DMS53 treated with DMSO at 0.1 percent for 48 hours (cell line): ENCODE results near the gene INSC.

ENCODE experiments used
- DNase-seq: peaks from one replicate; lab custom pipeline; 2025; ENCODE audit not compliant: unreplicated experiment; lab: John Stamatoyannopoulos, UW

Gene INSC

DNA sequence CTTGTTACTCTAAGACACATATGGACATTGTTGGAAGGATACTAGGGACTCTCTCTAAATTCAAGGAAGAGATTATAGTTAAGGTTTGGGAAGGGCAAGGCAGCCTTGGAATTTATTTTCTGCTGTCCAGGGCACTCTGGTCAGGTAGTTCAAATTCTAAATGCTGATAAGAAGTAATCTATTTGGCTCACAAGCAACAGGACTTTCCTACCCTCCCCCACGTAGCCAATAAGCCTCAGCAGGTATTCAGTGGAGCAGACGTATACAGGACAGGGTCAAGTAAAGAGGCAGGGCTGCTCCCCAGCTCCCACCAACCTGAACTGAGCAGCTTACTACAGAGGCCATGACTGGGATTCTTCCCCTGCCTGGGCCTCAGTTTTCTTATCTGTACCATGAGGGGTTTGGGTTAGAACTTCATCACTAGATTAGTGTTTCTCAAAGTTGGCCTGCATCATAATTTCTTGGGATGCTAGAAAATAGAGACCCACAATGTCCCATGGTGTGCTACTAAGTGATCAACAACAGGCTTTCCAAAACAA is 6.1 kb upstream of the INSC start:
- no peak for DNase-seq

- no peak for DNase-seq
These were observed 5.1 kb upstream of the INSC start for GRCh38 chr11:15109602-15110001.

DNA sequence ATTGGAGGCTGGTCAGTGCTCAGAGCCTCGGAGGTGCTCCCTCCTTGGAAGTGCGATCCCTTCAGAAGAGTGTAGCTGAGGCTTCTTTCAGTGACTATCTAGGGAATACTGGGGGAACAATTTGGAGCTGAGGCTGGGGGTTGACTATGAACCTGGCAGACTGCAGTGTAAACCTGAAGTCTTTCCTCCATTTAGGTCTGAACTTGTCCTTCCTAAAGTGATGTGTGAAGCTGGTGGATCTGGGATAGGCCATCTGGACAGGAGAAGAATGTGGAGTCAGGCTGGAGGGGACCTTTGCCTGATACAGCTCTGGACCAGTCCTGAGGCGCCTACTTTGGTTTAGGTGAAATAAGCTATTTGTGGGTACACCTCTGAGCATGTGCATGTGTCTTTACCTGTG is 3.5 kb upstream of the INSC start:
- no peak for DNase-seq

GRCh38 chr11:15112131-15112541 is 2.6 kb upstream of the INSC start:
- DNase-seq = no peak

- no peak for DNase-seq
These were observed 1.3 kb upstream of the INSC start for GRCh38 chr11:15113381-15113780.

DNA sequence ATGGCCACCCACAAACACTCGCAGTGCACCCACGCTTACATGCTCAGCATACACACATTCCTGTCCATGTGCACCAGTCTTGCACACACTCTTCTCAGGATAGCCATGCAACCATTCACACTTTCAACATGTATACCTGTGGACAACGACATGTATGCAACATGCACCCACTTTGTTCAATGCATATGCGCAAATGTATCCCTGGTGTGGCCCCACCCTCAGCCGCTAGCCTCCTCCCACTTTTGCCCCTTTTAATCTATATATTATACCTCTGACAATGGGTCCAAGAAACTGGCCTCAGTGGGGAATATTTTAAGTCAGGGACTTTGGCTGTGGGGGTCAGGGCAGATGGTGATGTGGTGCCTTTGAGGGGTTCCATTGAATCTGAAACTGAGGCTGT is 963 bp downstream of the INSC start:
- DNase-seq = no peak

- DNase-seq = no peak
These were observed 3.0 kb downstream of the INSC start for GRCh38 chr11:15117751-15118150.

- no peak for DNase-seq
These were observed 3.7 kb downstream of the INSC start for GRCh38 chr11:15118431-15118830.

DNA sequence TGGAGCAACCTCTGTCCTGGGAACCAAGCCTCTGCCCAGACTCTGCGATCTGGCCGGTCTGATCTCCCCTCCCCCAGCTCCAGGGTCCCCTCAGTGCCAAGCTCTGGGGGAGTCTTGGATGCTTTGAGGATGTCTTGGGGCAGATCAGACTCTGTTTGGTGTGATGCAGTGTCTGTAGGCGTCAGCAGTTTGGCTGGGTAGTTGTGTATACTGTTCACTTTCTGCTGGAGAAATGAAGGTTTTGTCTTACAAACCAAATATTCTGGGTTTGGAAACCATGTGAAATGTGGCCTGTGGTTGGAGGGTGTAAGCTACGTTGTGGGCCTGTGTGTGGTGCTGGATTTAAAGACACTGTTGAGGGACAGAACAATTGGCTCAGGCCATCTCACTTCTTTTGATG is 4.6 kb downstream of the INSC start:
- no peak for DNase-seq

GRCh38 chr11:15119826-15120225 is 5.1 kb downstream of the INSC start:
- DNase-seq = no peak

GRCh38 chr11:15123849-15124248 is 9.1 kb downstream of the INSC start:
- no peak for DNase-seq

DNA sequence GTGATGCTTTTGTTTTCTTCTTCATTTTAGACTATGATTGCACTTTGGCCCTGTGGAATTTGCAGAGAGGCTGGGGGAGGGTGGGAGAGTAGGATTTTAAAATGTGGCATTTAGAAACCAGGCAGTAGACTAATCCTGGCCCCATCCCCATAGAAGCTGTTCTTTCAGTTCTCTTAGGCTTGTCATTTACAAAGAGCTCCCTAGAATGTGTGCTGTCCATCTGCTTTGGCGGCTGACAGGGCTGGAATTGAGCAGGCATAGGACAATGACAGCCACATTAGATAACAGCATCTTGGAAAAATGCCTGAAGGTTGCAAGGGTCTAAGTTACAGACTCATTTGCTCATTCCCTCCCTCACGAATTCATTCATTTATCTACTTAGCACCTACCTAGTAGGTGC is 9.8 kb downstream of the INSC start:
- DNase-seq = no peak

GRCh38 chr11:15127341-15127740 is 12.6 kb downstream of the INSC start:
- DNase-seq = no peak

DNA sequence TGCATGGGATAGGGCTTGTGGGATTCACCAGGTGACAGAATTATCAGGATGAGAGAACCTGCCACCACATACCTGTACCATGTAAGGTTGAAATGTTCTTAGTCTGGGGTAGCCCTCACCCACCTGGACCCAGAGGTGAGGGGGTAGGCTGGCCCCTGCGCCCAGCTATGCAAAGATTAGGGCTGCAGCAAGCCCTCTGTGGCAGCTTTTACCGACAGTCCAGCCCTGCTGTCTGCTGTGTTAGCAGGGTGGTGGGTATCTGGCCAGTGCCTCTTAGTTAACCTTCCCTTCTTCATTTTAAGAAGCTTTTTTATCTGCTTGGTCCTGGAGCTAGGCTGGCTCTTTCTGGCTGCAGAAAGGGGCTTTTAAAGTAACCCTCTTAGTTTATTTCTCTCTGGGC is 13.9 kb downstream of the INSC start:
- no peak for DNase-seq

DNA sequence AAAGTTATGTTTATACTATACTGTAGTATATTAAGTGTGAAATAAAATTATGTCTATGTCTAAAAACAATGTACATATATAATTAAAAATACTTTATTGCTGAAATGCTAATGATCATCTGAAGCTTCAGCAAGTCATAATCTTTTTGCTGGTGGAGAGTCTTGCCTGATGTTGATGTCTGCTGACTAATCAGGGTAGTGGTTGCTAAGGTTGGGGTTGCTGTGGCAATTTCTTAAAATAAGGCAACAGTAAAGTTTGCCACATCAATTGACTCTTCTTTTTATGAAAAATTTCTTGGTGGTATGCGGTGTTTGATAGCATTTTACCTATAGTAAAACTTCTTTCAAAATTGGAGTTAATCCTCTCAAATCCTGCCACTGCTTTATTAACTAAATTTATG is 21.4 kb downstream of the INSC start:
- no peak for DNase-seq

DNA sequence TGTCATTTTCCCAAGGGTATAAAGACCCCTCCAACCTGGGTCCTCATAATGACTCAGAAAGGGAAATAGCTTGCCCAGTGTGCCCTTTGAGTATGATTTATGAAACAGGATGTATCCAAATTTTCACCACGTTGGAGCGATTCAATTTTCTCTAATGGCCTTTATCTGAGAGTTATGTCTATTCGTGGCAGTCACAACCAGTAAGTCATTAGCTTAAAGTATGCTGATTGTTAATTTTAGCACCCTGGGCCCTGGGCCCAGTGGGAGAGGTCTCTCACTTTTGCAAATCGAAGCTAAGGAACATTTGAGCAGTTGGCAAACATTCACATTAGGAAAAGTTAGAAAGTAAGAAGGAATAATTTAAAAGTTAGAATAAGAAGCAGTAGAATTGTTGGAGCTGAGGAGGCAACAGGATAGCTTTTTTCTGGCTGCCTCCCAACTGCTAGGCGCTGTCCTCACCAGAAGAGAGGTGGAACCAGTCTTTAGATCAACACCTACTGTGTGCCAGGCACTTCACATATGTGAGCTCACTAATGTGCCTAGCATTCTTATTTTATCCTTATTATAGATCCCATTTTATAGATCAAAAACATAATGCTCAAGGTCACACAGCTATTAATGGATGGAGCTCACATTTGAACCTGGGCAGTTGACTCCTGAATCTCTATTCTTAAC is 24.5 kb downstream of the INSC start:
- no peak for DNase-seq

- DNase-seq = no peak
These were observed 25.4 kb downstream of the INSC start for GRCh38 chr11:15139958-15140659.

- DNase-seq = no peak
These were observed 26.7 kb downstream of the INSC start for GRCh38 chr11:15141381-15141780.

DNA sequence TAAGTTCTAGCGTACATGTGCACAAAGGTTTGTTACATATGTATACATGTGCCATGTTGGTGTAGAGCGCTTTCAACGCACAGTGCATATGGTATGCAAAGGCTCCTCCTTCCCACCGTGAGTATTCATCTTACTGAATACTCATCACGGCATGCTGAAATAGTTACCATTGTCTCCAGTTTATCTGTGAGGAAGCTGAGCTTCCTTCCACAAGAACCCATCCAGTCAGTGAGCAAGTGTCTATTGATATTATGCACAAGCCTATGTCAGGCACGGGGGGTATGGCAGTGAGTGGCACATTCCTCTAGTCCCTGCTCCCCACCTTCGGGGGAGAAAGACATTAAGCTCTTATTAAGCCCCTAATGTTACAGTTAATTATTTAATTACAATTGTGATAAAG is 28.1 kb downstream of the INSC start:
- no peak for DNase-seq

GRCh38 chr11:15143855-15144254 is 29.1 kb downstream of the INSC start:
- no peak for DNase-seq

GRCh38 chr11:15144347-15144746 is 29.6 kb downstream of the INSC start:
- DNase-seq = no peak

DNA sequence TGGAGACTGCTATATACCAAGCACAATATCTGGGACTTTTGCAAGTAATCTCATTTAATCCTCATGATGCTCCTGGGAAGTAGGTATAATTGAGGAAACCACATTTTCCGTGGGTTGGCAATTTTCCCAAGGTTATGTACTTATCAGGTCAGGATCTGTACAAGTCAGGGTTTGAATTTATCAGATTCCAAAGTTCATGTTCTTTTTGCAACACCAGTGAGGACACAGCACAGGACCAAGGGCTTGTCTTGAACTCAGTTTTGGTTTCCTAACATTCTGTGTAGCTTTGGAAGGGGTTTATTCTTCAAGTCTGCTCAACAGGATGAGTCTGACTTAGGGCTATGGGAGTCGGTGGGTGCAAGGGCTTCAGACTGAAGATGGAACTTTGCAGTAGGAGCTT is 30.4 kb downstream of the INSC start:
- DNase-seq = no peak

DNA sequence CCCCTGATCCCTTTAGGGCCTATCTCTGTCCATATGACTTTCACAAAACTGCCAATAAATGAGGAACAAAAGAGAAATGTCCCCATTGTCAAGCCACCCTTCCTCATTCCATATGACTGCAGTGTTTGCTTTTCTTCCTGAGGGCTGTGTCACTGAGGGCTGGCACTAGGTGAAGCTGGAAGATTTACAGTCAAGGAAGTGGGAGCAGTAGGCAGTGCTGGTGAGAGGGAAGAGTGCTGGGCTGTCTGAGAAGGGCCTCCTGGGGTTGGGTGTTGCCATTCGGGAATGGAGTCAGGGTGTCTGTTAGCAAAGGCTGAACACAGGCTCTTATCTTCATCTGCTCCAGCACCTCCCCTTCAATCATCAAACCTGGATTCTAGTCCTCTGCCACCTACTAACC is 30.9 kb downstream of the INSC start:
- peak; percentile 12 for DNase-seq
